OCI-LY1 (cell line): ENCODE results near the gene ARGLU1.

ENCODE experiments used
- EZH2 ChIP-seq: fragments of 200-600 bp; sonication (generic), shearing (Covaris generic); IDR thresholded peaks from 2 replicates; pipeline ENCODE4 v1.8.0; 2017; ENCODE audit warnings: borderline replicate concordance, mixed run types, mild to moderate bottlenecking, antibody characterized with exemption, low read length, moderate library complexity, mixed read lengths
- TF ChIP-seq, protein P1 (sequence below): fragments of 200-600 bp; sonication (generic), shearing (Covaris generic); IDR thresholded peaks from 2 replicates; pipeline ENCODE4 v1.5.1; 2017; ENCODE audit warnings: mild to moderate bottlenecking, antibody characterized with exemption, low read length, moderate library complexity, mixed read lengths

DNA sequence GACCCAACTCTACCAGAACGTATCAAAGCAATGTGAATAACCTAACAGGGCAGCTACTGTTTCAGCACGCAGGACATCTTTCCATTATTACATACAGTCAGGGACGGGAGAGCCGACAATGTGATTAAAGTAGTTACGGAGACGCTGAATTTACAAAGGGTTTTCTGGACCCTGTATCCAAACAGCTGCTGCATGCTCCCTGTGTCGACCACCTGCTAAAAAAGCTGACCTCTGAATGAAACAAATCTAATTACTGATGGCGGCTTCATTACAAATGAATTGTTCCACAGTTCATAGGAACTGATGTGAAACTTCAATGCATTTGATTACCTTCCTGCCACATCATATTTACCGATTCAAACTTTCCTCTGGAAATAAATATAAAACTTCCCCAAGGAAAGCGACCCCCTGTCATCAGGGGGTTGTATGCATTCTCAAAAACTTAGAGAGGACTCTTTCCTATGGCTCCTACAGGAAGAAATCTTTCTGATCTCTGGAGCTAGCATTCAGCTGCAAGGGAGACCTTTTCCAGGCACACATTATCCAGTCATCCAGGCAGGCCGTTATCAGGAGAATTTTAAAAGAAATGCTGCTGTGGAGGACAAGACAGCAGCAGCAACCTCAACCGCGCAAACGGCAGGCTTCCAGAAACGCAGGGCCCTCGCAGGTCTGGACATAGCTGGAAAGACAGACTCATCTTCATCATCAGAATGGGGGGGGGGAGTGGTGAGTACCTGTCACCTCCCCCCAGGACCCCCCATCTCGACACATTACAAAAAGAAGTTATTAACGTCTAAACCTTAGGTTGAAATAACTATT, 35.6 kb downstream of the ARGLU1 start:
- TF ChIP-seq, protein P1, sequence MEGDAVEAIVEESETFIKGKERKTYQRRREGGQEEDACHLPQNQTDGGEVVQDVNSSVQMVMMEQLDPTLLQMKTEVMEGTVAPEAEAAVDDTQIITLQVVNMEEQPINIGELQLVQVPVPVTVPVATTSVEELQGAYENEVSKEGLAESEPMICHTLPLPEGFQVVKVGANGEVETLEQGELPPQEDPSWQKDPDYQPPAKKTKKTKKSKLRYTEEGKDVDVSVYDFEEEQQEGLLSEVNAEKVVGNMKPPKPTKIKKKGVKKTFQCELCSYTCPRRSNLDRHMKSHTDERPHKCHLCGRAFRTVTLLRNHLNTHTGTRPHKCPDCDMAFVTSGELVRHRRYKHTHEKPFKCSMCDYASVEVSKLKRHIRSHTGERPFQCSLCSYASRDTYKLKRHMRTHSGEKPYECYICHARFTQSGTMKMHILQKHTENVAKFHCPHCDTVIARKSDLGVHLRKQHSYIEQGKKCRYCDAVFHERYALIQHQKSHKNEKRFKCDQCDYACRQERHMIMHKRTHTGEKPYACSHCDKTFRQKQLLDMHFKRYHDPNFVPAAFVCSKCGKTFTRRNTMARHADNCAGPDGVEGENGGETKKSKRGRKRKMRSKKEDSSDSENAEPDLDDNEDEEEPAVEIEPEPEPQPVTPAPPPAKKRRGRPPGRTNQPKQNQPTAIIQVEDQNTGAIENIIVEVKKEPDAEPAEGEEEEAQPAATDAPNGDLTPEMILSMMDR: no peak
- TF ChIP-seq EZH2: no peak
